Suprapubic skin (tissue), 4 donors: ENCODE results near the gene RRBP1. TPM values are rescaled to one million over a fixed set of nuclear protein-coding genes. Genes with fewer than 3 reads are reported as not detected.
A peak's percentile ranks its signal among the peaks of the same experiment; 100 is the strongest.

Experiments used
- DNase-seq, 2 donors: peaks; one replicate each; pipeline ENCODE4 v3.0.0-alpha.2; 2019; ENCODE audit warnings: low spot score in 2 of 2
- H3K27ac ChIP-seq: fragments of 200-600 bp; sonication (generic); one replicate; pipeline ENCODE4 v1.5.1; 2019
- H3K27me3 ChIP-seq: fragments of 200-600 bp; sonication (generic); one replicate; pipeline ENCODE4 v1.5.1; 2019
- H3K36me3 ChIP-seq: fragments of 200-600 bp; sonication (generic); one replicate; pipeline ENCODE4 v1.5.1; 2019
- H3K4me1 ChIP-seq: fragments of 200-600 bp; sonication (generic); one replicate; pipeline ENCODE4 v1.5.1; 2019
- H3K4me3 ChIP-seq: fragments of 200-600 bp; sonication (generic); one replicate; pipeline ENCODE4 v1.5.1; 2019; ENCODE audit warnings: mild to moderate bottlenecking
- H3K9me3 ChIP-seq: fragments of 200-600 bp; sonication (generic); one replicate; pipeline ENCODE4 v1.5.1; 2019
- EP300 ChIP-seq: sonication (generic); formaldehyde crosslinking; IDR thresholded peaks from one replicate; pipeline ENCODE4 v1.6.1; 2017; ENCODE audit warnings: antibody characterized with exemption
- POLR2A ChIP-seq, 2 donors: fragments of 450-650 bp; IDR thresholded peaks; one replicate each; pipeline ENCODE4 v1.6.1; 2017; ENCODE audit warnings: antibody characterized with exemption in 2 of 2, mild to moderate bottlenecking in 2 of 2, moderate library complexity in 2 of 2
- POLR2AphosphoS5 ChIP-seq, 3 donors: sonication (generic); formaldehyde crosslinking; IDR thresholded peaks; one replicate each; pipeline ENCODE4 v1.6.1; 2017; ENCODE audit warnings: antibody characterized with exemption in 3 of 3
- WGBS: methylation state at CpG from one replicate; pipeline ENCODE4 v1.1.5; 2018; 5-methylcytosine and 5-hydroxymethylcytosine counted together
- total RNA-seq, 4 donors: library from RNA; depleted of rRNA; stranded (reverse); fragments of >200 nt; gene quantifications; one replicate each; pipeline ENCODE4 v1.1.0, GENCODE V29; 2016
- TF ChIP-seq, protein P1 (sequence below), 2 donors: fragments of 200-600 bp in 1 of 2; fragments of 450-650 bp in 1 of 2; sonication (generic) in 1 of 2; IDR thresholded peaks; one replicate each; pipeline ENCODE4 v1.5.1; 2016 to 2019; ENCODE audit warnings: antibody characterized with exemption in 2 of 2, mild to moderate bottlenecking in 1 of 2, moderate library complexity in 1 of 2

RRBP1 gene
- total RNA-seq, 4 donors from 2014 or later = 37.5 to 52.3 (median 41.3) TPM

DNA sequence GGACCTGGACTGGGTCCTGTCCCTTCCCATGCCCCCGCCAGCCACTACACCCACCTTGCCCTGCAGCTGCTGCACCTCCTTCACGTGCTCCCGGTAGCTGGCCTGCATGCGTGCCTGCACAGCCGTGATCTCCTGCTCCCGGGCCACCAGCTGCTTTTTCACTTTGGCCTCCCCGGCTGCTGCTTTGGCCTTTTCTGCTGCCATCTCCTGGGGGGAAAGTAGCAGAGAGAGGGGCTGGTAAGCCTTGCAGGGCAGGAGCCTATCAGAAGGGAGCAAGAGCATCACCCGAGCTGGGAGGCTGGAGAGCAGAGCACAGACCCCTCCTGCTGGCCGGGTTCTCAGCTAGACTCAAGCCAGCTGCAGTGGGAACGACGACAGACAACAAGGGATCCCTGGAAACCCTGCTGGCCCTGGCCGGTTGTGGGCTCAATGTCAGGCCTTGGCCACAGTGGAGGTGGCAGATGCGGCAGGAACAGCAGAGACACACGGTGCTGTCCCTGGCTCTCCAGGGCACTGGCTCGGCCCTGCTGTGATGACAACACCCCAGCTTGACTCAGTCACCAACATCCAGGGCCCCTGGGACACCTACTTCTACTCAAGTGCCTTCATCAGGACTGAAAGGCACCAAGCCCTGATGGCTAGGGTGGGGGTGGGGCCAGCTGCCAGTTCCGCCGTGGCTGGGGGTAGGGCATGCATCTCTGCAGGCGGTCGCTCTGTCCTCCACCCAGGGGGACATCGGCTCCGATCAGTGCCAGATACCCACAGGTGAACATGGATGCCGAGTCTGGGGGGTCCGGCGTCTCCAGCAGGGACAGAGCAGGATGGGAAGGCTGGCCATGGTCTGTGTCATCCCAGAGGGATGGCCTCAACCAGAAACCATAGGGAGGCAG, 45.3 kb downstream of the RRBP1 start:
- 76% methylated on average over 18 of the region's 24 CpGs for WGBS
- H3K27me3 ChIP-seq = no peaks in the 10 kb centered on the region
- H3K9me3 ChIP-seq = no peaks in the 10 kb centered on the region
- H3K4me3 ChIP-seq = no peak overlapping the region
- no peak overlapping the region for H3K27ac ChIP-seq
- no peak for DNase-seq
- TF ChIP-seq POLR2AphosphoS5 (IDR thresholded peaks at IDR 0.05) = no peak
- TF ChIP-seq, protein P1, sequence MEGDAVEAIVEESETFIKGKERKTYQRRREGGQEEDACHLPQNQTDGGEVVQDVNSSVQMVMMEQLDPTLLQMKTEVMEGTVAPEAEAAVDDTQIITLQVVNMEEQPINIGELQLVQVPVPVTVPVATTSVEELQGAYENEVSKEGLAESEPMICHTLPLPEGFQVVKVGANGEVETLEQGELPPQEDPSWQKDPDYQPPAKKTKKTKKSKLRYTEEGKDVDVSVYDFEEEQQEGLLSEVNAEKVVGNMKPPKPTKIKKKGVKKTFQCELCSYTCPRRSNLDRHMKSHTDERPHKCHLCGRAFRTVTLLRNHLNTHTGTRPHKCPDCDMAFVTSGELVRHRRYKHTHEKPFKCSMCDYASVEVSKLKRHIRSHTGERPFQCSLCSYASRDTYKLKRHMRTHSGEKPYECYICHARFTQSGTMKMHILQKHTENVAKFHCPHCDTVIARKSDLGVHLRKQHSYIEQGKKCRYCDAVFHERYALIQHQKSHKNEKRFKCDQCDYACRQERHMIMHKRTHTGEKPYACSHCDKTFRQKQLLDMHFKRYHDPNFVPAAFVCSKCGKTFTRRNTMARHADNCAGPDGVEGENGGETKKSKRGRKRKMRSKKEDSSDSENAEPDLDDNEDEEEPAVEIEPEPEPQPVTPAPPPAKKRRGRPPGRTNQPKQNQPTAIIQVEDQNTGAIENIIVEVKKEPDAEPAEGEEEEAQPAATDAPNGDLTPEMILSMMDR (IDR thresholded peaks at IDR 0.05) = no peak
- TF ChIP-seq EP300 = no peak
- peaks cover 89% of the 10 kb centered on the region for H3K36me3 ChIP-seq
- H3K4me1 ChIP-seq = peaks cover 29% of the 10 kb centered on the region

DNA sequence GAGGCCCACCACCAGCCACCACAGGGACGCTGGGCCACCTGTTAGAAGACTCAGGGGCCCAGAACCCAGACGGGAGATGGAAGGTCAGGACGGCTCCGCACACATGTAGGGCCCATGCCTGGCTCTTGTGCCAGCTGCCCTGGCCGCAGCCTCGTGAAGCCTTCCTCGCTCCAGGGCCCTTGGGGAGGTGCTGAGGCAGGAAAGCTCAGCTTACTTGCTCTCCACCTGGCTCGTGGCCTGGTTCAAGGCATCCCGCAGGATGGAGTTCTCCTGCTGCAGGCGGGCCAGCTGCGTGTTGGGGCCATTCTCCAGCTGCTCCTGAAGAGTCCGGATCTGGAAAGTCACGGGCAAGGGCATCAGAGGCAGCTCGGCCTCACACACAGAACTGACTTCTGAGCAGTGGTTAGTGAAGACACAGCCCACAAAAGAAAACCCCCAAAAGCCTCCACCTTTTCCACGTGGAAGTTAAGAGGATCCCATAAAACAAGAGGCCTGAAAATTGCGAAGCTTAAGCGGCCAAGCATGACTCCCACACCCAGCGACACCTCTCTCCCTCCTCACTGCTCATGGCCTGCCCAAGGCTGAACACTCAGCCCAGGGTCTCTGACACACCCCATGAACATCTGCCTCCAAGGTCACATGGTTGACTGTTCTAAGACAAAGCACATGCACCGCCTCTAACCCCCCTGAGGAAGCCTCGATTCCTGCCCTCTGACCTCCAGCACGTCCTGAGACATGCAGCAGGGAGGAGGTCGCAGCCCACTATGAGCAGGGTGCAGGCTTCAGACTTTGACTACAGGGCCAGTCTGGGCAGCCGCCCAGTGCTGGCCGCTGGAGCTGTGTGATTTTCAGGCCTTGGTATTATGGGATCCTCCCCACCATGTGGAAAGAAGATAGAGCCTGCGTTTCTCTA, 46.5 kb downstream of the RRBP1 start:
- TF ChIP-seq, protein P1 (IDR thresholded peaks at IDR 0.05) = no peak
- no peak for TF ChIP-seq EP300
- TF ChIP-seq POLR2A (IDR thresholded peaks at IDR 0.05) = no peak
- no peak for TF ChIP-seq POLR2AphosphoS5 (IDR thresholded peaks at IDR 0.05)
- peaks cover 87% of the 10 kb centered on the region for H3K36me3 ChIP-seq
- no peaks in the 10 kb centered on the region for H3K9me3 ChIP-seq
- DNase-seq = no peak
- H3K4me3 ChIP-seq = no peak overlapping the region
- peak overlapping the region; percentile 13 for H3K27ac ChIP-seq
- no peaks in the 10 kb centered on the region for H3K27me3 ChIP-seq
- peaks cover 29% of the 10 kb centered on the region for H3K4me1 ChIP-seq
- 81% methylated on average over 15 of the region's 25 CpGs for WGBS

DNA sequence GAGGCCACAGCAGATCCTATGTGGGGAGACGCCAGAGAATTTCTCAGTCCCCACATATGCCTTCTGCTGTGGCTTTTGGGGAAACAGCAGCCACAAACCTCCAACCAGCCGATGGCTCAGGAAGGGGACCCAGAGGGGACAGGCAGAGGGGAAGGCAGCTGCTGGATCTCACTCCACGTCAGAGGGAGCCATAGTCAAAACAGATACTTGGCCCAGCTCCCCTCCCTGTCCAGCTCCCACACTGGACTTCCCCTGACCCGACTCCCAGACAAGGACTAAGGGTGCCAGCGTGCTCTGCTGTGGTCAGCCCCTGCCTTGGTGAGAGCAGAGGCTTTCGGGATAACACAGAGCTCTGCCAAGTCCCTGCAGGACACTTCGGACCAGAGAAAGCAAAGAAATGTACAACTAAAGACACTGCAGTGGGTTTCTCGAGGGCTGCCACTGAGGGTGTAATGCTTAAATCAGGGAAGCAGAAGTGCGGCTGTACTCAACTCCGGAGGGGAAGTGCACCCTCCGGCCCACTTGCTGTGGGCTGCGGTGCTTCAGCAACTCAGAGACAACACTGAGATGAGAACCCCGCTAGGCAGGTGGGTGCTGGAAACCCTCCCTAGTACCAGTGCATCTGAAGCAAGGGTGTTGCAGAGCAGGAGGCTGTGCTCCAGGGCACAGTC, 47.2 kb downstream of the RRBP1 start:
- Histone ChIP-seq H3K27ac (peak overlapping the region; percentile 7), H3K4me3 (no peak overlapping the region), H3K27me3 (no peaks in the 10 kb centered on the region), H3K4me1 (peaks cover 29% of the 10 kb centered on the region), H3K36me3 (peaks cover 83% of the 10 kb centered on the region), H3K9me3 (no peaks in the 10 kb centered on the region)
- TF ChIP-seq POLR2AphosphoS5 (IDR thresholded peaks at IDR 0.05) (no peak), EP300 (no peak), POLR2A (IDR thresholded peaks at IDR 0.05) (no peak)
- TF ChIP-seq, protein P1 (IDR thresholded peaks at IDR 0.05) = no peak
- 77% methylated on average over 7 of the region's 13 CpGs for WGBS
- no peak for DNase-seq

GRCh38 chr20:17633850-17634500, 48.1 kb downstream of the RRBP1 start:
- TF ChIP-seq POLR2A (IDR thresholded peaks at IDR 0.05) = no peak
- TF ChIP-seq EP300 = no peak
- TF ChIP-seq POLR2AphosphoS5 (IDR thresholded peaks at IDR 0.05) = no peak
- TF ChIP-seq, protein P1 (IDR thresholded peaks at IDR 0.05) = no peak
- Histone ChIP-seq H3K27ac (no peak overlapping the region), H3K9me3 (no peaks in the 10 kb centered on the region), H3K4me1 (peaks cover 29% of the 10 kb centered on the region), H3K36me3 (peaks cover 87% of the 10 kb centered on the region), H3K4me3 (no peak overlapping the region), H3K27me3 (no peaks in the 10 kb centered on the region)
- WGBS = 62% methylated on average over 17 of the region's 18 CpGs
- DNase-seq = no peak
